ENCODE results near the gene PLS1. TPM values are rescaled to one million over a fixed set of nuclear protein-coding genes. Genes with fewer than 3 reads are reported as not detected.

Gene PLS1
- polyA plus RNA-seq, 5 donors = 9.0 to 22.2 (median 18.1) TPM

Other genes starting within 250 kb of the PLS1 start
- 10 to 100 TPM; 16.5 to 41.9 (median 35.2) TPM for gene XRN1, start 148.4 kb upstream of the PLS1 start, polyA plus RNA-seq (ENCODE audit: insufficient read depth in 1 of 5, insufficient read length in 5 of 5, low replicate concordance in 1 of 5)
- gene ATR, start 17.7 kb upstream of the PLS1 start, polyA plus RNA-seq (ENCODE audit: insufficient read depth in 1 of 5, insufficient read length in 5 of 5, low replicate concordance in 1 of 5) = 10 to 100 TPM; 25.6 to 32.8 (median 29.8) TPM
- 10 to 100 TPM; 10.0 to 19.0 (median 14.6) TPM for gene TRPC1, start 127.6 kb downstream of the PLS1 start, polyA plus RNA-seq (ENCODE audit: insufficient read depth in 1 of 5, insufficient read length in 5 of 5, low replicate concordance in 1 of 5)

Measured in right lung (tissue), 5 donors.